ENCODE data around the gene DISC1.

DNA sequence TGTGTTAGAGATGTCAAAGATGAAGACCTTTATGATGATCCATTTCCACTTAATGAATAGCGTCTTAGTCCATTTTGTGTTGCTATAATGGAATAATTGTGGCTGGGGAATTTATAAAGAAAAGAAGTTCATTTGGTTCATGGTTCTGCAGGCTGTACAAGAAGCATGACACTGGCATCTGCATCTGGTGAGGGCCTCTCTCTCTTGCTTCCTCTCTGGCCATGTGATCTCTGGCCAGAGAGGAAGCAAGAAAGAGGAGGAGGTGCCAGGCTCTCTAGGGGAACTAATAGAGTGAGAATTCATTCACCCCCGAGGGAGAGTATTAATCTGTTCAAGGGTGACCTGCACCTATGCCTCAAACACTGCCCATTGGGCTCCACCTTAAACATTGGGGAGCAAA is 242.8 kb downstream of the DISC1 start:
- TF ChIP-seq, protein P1, sequence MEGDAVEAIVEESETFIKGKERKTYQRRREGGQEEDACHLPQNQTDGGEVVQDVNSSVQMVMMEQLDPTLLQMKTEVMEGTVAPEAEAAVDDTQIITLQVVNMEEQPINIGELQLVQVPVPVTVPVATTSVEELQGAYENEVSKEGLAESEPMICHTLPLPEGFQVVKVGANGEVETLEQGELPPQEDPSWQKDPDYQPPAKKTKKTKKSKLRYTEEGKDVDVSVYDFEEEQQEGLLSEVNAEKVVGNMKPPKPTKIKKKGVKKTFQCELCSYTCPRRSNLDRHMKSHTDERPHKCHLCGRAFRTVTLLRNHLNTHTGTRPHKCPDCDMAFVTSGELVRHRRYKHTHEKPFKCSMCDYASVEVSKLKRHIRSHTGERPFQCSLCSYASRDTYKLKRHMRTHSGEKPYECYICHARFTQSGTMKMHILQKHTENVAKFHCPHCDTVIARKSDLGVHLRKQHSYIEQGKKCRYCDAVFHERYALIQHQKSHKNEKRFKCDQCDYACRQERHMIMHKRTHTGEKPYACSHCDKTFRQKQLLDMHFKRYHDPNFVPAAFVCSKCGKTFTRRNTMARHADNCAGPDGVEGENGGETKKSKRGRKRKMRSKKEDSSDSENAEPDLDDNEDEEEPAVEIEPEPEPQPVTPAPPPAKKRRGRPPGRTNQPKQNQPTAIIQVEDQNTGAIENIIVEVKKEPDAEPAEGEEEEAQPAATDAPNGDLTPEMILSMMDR (conservative IDR thresholded peaks at IDR 0.05; ENCODE audit: low read depth, low read length): no peak
- no peak for TF ChIP-seq EZH2 (IDR thresholded peaks at IDR 0.05; ENCODE audit: borderline replicate concordance, low read depth, low read length, poor library complexity, severe bottlenecking)
